IMR-90 (cell line): Measurements from ENCODE around the gene RCBTB2. TPM values are rescaled to one million over a fixed set of nuclear protein-coding genes. Genes with fewer than 3 reads are reported as not detected.

ENCODE experiments used
- polyA plus RNA-seq, 3 experiments: library from polyadenylated mRNA; depleted of rRNA; stranded (reverse); fragments of >200 nt; gene quantifications; 2 replicates each; pipeline ENCODE4 v1.2.3, GENCODE V29; 2012; ENCODE audit warnings: low replicate concordance in 1 of 3
- total RNA-seq: library from RNA; depleted of rRNA; stranded (reverse); fragments of >200 nt; gene quantifications from 2 replicates; pipeline ENCODE4 v1.2.3, GENCODE V29; 2012; rRNA removed

Gene RCBTB2
- total and polyA plus RNA-seq, 2 of the 4 experiments (the other 2 are of a cell fraction), result 4.0 to 5.2 TPM

Other genes starting within 250 kb of the RCBTB2 start
- gene RB1, start 229.3 kb downstream of the RCBTB2 start, total RNA-seq, result 15.4 and 23.1 TPM in 2 replicates
- 8.4 and 11.4 TPM in 2 replicates for gene RB1, start 229.3 kb downstream of the RCBTB2 start, polyA plus RNA-seq (2012; rRNA removed)
- 1.4 and 4.4 TPM in 2 replicates for gene LPAR6, start 120.0 kb downstream of the RCBTB2 start, total RNA-seq
- 0.99 and 2.0 TPM in 2 replicates for gene LPAR6, start 120.0 kb downstream of the RCBTB2 start, polyA plus RNA-seq (2012; rRNA removed)
- not detected in 2 replicates for gene CYSLTR2, start 120.8 kb upstream of the RCBTB2 start, total RNA-seq
- gene CYSLTR2, start 120.8 kb upstream of the RCBTB2 start, polyA plus RNA-seq (2012; rRNA removed), result not detected in 2 replicates